GM23338 (cell line): ENCODE measurements around the gene YBX2. TPM values are rescaled to one million over a fixed set of nuclear protein-coding genes. Genes with fewer than 3 reads are reported as not detected.

Source experiments
- ATAC-seq: fragments of 200-7000 bp; cut with Tn5 transposase; 3 replicates; pipeline ENCODE4 v1.9.1; 2020
- DNase-seq: peaks from one replicate; pipeline ENCODE4 v3.0.0-alpha.2; 2015; ENCODE audit warnings: low spot score
- H2AFZ ChIP-seq: fragments of 200-600 bp; sonication (generic); 2 replicates; pipeline ENCODE4 v1.8.0; 2016; ENCODE audit warnings: antibody characterized with exemption, mild to moderate bottlenecking, moderate library complexity
- H3F3A ChIP-seq: fragments of 200-600 bp; sonication (generic); replicated peaks from 2 replicates; pipeline ENCODE4 v1.8.0; 2017; ENCODE audit warnings: antibody characterized with exemption, mixed run types, low read depth
- H3K27ac ChIP-seq: fragments of 200-600 bp; sonication (generic); 2 replicates; pipeline ENCODE4 v1.6.1; 2016; ENCODE audit warnings: low read depth
- H3K27me3 ChIP-seq: fragments of 200-600 bp; sonication (generic); 2 replicates; pipeline ENCODE4 v1.8.0; 2016; ENCODE audit warnings: mild to moderate bottlenecking, mixed run types, moderate library complexity; ENCODE audit not compliant: insufficient read depth
- H3K36me3 ChIP-seq: fragments of 200-600 bp; sonication (generic); 2 replicates; pipeline ENCODE4 v1.8.0; 2016; ENCODE audit warnings: mild to moderate bottlenecking; ENCODE audit not compliant: insufficient read depth
- H3K4me1 ChIP-seq: fragments of 200-600 bp; sonication (generic); 2 replicates; pipeline ENCODE4 v1.8.0; 2016; ENCODE audit warnings: mild to moderate bottlenecking, moderate library complexity; ENCODE audit not compliant: insufficient read depth
- H3K4me2 ChIP-seq: fragments of 200-600 bp; sonication (generic); 2 replicates; pipeline ENCODE4 v1.7.1; 2017; ENCODE audit warnings: mixed run types
- H3K4me3 ChIP-seq: fragments of 200-600 bp; sonication (generic); 2 replicates; pipeline ENCODE4 v1.6.1; 2016; ENCODE audit warnings: mixed run types
- H3K79me2 ChIP-seq: fragments of 200-600 bp; sonication (generic); replicated peaks from 2 replicates; pipeline ENCODE4 v1.8.0; 2017; ENCODE audit warnings: mild to moderate bottlenecking; ENCODE audit not compliant: insufficient read depth
- H3K9me2 ChIP-seq: fragments of 200-600 bp; sonication (generic); 2 replicates; pipeline ENCODE4 v1.8.0; 2017; ENCODE audit not compliant: insufficient read depth
- H4K20me1 ChIP-seq: fragments of 200-600 bp; sonication (generic); replicated peaks from 2 replicates; pipeline ENCODE4 v1.8.0; 2017; ENCODE audit warnings: mild to moderate bottlenecking; ENCODE audit not compliant: insufficient read depth
- H3K27ac Mint-ChIP-seq: 2 replicates; pipeline ENCODE4 v1.8.0; 2020; ENCODE audit warnings: inconsistent platforms, mild to moderate bottlenecking, moderate library complexity, mixed read lengths
- H3K27me3 Mint-ChIP-seq: 3 replicates; pipeline ENCODE4 v1.8.0; 2022; ENCODE audit warnings: low read depth, mild to moderate bottlenecking, moderate library complexity, mixed read lengths, inconsistent platforms; ENCODE audit not compliant: insufficient read depth, poor library complexity
- H3K36me3 Mint-ChIP-seq: 3 replicates; pipeline ENCODE4 v1.8.0; 2021; ENCODE audit warnings: low read depth, mild to moderate bottlenecking, inconsistent platforms, moderate library complexity, mixed read lengths
- H3K4me1 Mint-ChIP-seq: 3 replicates; pipeline ENCODE4 v1.8.0; 2020; ENCODE audit warnings: mild to moderate bottlenecking, inconsistent platforms, mixed read lengths
- H3K4me3 Mint-ChIP-seq: 3 replicates; pipeline ENCODE4 v1.8.0; 2021; ENCODE audit warnings: moderate library complexity, mild to moderate bottlenecking, inconsistent platforms, mixed read lengths
- H3K9me3 Mint-ChIP-seq: 3 replicates; pipeline ENCODE4 v1.8.0; 2020; ENCODE audit warnings: moderate library complexity, mild to moderate bottlenecking, inconsistent platforms, mixed read lengths
- CREB1 ChIP-seq: fragments of 250-450 bp; sonication (Bioruptor Pico); IDR thresholded peaks from 2 replicates; pipeline ENCODE4 v1.5.0; 2020; ENCODE audit warnings: low read depth, mild to moderate bottlenecking, moderate library complexity
- EZH2 ChIP-seq: fragments of 200-600 bp; sonication (generic); IDR thresholded peaks from one replicate; pipeline ENCODE4 v1.8.0; 2017; ENCODE audit warnings: antibody characterized with exemption, mild to moderate bottlenecking, low read depth; ENCODE audit not compliant: unreplicated experiment
- EZH2phosphoT487 ChIP-seq: fragments of 200-600 bp; sonication (generic); IDR thresholded peaks from one replicate; pipeline ENCODE4 v1.8.1; 2018; ENCODE audit warnings: antibody characterized with exemption; ENCODE audit not compliant: unreplicated experiment
- JUNB ChIP-seq: IDR thresholded peaks from one replicate; pipeline ENCODE4 v1.6.1; 2016; ENCODE audit warnings: antibody characterized with exemption; ENCODE audit not compliant: unreplicated experiment
- NANOG ChIP-seq: IDR thresholded peaks from 2 replicates; pipeline ENCODE4 v1.6.1; 2016; ENCODE audit warnings: antibody characterized with exemption, borderline replicate concordance
- POLR2AphosphoS5 ChIP-seq: IDR thresholded peaks from 2 replicates; pipeline ENCODE4 v1.6.1; 2016; ENCODE audit warnings: antibody characterized with exemption, low read depth
- STAT1 ChIP-seq: IDR thresholded peaks from one replicate; pipeline ENCODE4 v1.6.1; 2016; ENCODE audit warnings: antibody characterized with exemption; ENCODE audit not compliant: unreplicated experiment
- ZNF114 ChIP-seq: fragments of 250-450 bp; sonication (Bioruptor Pico); IDR thresholded peaks from 2 replicates; pipeline ENCODE4 v1.5.0; 2020; ENCODE audit warnings: mild to moderate bottlenecking, moderate library complexity
- ZNF331 ChIP-seq: fragments of 250-450 bp; sonication (Bioruptor Pico); IDR thresholded peaks from 2 replicates; pipeline ENCODE4 v1.5.0; 2020; ENCODE audit warnings: low read depth, mild to moderate bottlenecking, moderate library complexity
- polyA plus RNA-seq: library from polyadenylated mRNA; unstranded; fragments of >200 nt; fragmentation: Nextera tagmentation; extraction: Ambion mirVana; gene quantifications from 2 replicates; pipeline ENCODE4 v1.2.1, GENCODE V29; 2016
- total RNA-seq: library from RNA; depleted of rRNA; stranded (reverse); fragments of >200 nt; shearing (Covaris generic); gene quantifications from 2 replicates; pipeline ENCODE4 v1.2.3, GENCODE V29; 2014
- TF ChIP-seq, protein P1 (sequence below): IDR thresholded peaks from one replicate; pipeline ENCODE4 v1.6.1; 2018; ENCODE audit warnings: antibody characterized with exemption; ENCODE audit not compliant: unreplicated experiment
- TF ChIP-seq, protein P2 (sequence below): IDR thresholded peaks from 2 replicates; pipeline ENCODE4 v1.6.1; 2016; ENCODE audit warnings: antibody characterized with exemption
- TF ChIP-seq, protein P3 (sequence below), 2 experiments: fragments of 200-600 bp in 1 of 2; sonication (generic) in 1 of 2; conservative IDR thresholded peaks; 2 replicates each; pipeline versions ENCODE4 v1.5.1 to v1.6.1; 2016 to 2017; ENCODE audit warnings: antibody characterized with exemption in 2 of 2, low read depth in 2 of 2, mild to moderate bottlenecking in 2 of 2, moderate library complexity in 1 of 2

The YBX2 gene
- total and polyA plus RNA-seq, 2 experiments from 2014 or later = 22.5 to 36.5 TPM

DNA sequence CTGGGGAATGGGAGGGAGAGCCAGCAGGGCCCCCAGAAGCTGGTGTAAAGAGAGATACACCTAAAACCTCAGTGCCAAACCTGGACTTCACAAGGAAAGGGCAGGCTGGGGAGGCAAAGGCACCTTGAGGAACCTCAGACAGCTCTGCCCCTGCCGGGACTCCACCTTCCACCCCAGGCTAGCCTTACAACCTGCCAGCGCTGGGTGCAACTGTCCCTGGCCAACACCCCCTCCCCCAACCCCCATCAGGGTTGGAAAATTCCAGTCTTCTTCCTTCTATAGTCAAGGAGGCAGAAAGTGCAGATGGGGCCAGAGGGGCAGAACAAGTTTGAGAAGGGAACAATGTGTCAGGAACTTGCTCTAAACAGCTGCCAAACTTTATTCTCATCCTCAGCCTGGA, 2.2 kb downstream of the YBX2 start (continued):
- TF ChIP-seq, protein P1, sequence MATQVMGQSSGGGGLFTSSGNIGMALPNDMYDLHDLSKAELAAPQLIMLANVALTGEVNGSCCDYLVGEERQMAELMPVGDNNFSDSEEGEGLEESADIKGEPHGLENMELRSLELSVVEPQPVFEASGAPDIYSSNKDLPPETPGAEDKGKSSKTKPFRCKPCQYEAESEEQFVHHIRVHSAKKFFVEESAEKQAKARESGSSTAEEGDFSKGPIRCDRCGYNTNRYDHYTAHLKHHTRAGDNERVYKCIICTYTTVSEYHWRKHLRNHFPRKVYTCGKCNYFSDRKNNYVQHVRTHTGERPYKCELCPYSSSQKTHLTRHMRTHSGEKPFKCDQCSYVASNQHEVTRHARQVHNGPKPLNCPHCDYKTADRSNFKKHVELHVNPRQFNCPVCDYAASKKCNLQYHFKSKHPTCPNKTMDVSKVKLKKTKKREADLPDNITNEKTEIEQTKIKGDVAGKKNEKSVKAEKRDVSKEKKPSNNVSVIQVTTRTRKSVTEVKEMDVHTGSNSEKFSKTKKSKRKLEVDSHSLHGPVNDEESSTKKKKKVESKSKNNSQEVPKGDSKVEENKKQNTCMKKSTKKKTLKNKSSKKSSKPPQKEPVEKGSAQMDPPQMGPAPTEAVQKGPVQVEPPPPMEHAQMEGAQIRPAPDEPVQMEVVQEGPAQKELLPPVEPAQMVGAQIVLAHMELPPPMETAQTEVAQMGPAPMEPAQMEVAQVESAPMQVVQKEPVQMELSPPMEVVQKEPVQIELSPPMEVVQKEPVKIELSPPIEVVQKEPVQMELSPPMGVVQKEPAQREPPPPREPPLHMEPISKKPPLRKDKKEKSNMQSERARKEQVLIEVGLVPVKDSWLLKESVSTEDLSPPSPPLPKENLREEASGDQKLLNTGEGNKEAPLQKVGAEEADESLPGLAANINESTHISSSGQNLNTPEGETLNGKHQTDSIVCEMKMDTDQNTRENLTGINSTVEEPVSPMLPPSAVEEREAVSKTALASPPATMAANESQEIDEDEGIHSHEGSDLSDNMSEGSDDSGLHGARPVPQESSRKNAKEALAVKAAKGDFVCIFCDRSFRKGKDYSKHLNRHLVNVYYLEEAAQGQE = no peak
- TF ChIP-seq JUNB (no peak), EZH2phosphoT487 (no peak), CREB1 (no peak), ZNF331 (CRISPR knock-in tag) (no peak)

DNA sequence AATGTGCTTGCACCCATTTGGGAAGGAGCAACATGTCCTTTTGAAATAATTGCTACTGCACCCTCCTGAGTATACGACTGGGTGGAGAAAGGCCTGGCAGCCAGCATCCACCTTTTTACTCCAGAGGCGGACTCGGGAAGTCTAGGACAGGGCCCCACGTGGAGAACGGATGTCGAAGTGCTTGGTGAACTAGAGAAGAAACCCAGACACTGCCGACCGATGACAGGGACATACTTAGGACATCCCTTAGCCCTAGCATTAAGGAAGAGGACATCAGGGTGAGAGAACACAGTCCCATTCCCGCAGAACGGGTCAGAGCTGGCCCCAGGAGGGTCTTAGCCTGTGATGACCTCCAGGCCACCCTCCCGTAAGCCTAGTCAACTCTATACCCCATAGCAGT, 3.8 kb downstream of the YBX2 start:
- Histone ChIP-seq H3K4me3 (no peak overlapping the region), H3K4me1 (peaks cover 15% of the 10 kb centered on the region), H3F3A (peaks cover 14% of the 10 kb centered on the region), H3K79me2 (no peaks in the 10 kb centered on the region), H3K27me3 (peaks cover 5% of the 10 kb centered on the region), H3K36me3 (peaks cover 2% of the 10 kb centered on the region; the same call in 1 of the 2 replicates), H3K9me2 (no peaks in the 10 kb centered on the region), H3K27ac (no peak overlapping the region), H4K20me1 (peaks cover 6% of the 10 kb centered on the region; the same call in 1 of the 2 replicates), H3K4me2 (no peak overlapping the region), H2AFZ (no peak overlapping the region)
- Mint-ChIP-seq H3K27me3 (peaks cover 21% of the 10 kb centered on the region), H3K4me3 (no peak overlapping the region; the same call in 2 of the 3 replicates), H3K27ac (no peak overlapping the region), H3K9me3 (peaks cover 4% of the 10 kb centered on the region; the same call in 1 of the 3 replicates), H3K36me3 (peaks cover 18% of the 10 kb centered on the region), H3K4me1 (peaks cover 30% of the 10 kb centered on the region)
- DNase-seq = no peak
- TF ChIP-seq JUNB (no peak), POLR2AphosphoS5 (no peak), ZNF114 (CRISPR knock-in tag) (no peak), EZH2phosphoT487 (no peak)
- TF ChIP-seq, protein P2, sequence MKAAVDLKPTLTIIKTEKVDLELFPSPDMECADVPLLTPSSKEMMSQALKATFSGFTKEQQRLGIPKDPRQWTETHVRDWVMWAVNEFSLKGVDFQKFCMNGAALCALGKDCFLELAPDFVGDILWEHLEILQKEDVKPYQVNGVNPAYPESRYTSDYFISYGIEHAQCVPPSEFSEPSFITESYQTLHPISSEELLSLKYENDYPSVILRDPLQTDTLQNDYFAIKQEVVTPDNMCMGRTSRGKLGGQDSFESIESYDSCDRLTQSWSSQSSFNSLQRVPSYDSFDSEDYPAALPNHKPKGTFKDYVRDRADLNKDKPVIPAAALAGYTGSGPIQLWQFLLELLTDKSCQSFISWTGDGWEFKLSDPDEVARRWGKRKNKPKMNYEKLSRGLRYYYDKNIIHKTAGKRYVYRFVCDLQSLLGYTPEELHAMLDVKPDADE = no peak
- no peak for ATAC-seq

DNA sequence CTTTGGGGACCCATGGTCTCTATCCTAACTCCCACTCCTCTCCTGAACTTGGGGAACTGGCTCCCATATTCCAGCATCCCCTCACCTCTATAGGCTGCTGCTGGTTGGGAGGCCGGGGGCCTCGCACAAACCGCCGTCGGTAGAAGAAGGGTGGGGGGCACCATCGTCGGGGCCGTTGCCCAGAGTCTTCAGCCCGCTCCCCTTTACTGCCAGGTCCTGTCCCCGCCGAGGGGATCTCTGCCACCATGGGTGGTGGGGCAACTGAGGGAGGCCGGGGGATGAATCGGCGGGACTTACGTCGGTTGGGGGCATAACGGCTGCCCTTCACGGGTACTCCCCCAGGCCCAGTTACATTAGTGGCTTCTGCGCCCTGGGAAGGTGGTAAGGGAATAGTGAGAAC, 4.3 kb downstream of the YBX2 start:
- H3K27me3 Mint-ChIP-seq = peaks cover 16% of the 10 kb centered on the region
- Histone ChIP-seq H3K4me3 (no peak overlapping the region), H4K20me1 (peaks cover 7% of the 10 kb centered on the region; the same call in 1 of the 2 replicates), H3K27ac (no peak overlapping the region), H2AFZ (no peak overlapping the region), H3K9me2 (no peaks in the 10 kb centered on the region), H3K4me2 (no peak overlapping the region), H3K79me2 (no peaks in the 10 kb centered on the region), H3F3A (0 out of 2 replicates have a peak, but pooled peaks cover 9% of the 10 kb centered on the region), H3K27me3 (no peaks in the 10 kb centered on the region), H3K36me3 (peaks cover 5% of the 10 kb centered on the region; the same call in 1 of the 2 replicates), H3K4me1 (peaks cover 10% of the 10 kb centered on the region)
- peaks cover 18% of the 10 kb centered on the region for H3K36me3 Mint-ChIP-seq
- no peak overlapping the region; the same call in 2 of the 3 replicates for H3K4me3 Mint-ChIP-seq
- H3K4me1 Mint-ChIP-seq = peaks cover 27% of the 10 kb centered on the region
- no peak for DNase-seq
- no peak for ATAC-seq
- H3K27ac Mint-ChIP-seq = no peak overlapping the region
- peaks cover under 1% of the 10 kb centered on the region; the same call in 1 of the 3 replicates for H3K9me3 Mint-ChIP-seq
- TF ChIP-seq POLR2AphosphoS5 (no peak), EZH2phosphoT487 (no peak), ZNF331 (CRISPR knock-in tag) (no peak), NANOG (no peak), EZH2 (no peak), STAT1 (no peak), ZNF114 (CRISPR knock-in tag) (no peak)
- TF ChIP-seq, protein P3, sequence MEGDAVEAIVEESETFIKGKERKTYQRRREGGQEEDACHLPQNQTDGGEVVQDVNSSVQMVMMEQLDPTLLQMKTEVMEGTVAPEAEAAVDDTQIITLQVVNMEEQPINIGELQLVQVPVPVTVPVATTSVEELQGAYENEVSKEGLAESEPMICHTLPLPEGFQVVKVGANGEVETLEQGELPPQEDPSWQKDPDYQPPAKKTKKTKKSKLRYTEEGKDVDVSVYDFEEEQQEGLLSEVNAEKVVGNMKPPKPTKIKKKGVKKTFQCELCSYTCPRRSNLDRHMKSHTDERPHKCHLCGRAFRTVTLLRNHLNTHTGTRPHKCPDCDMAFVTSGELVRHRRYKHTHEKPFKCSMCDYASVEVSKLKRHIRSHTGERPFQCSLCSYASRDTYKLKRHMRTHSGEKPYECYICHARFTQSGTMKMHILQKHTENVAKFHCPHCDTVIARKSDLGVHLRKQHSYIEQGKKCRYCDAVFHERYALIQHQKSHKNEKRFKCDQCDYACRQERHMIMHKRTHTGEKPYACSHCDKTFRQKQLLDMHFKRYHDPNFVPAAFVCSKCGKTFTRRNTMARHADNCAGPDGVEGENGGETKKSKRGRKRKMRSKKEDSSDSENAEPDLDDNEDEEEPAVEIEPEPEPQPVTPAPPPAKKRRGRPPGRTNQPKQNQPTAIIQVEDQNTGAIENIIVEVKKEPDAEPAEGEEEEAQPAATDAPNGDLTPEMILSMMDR (conservative IDR thresholded peaks at IDR 0.05; ENCODE audit: low read depth in 2 of 2) = no peak
- TF ChIP-seq, protein P2 = no peak
